Fibroblast of lung (primary cell): ENCODE data around the gene SPAG9. TPM values are rescaled to one million over a fixed set of nuclear protein-coding genes. Genes with fewer than 3 reads are reported as not detected.

Experiments
- DNase-seq, 2 donors: peaks; one replicate each; pipeline versions ENCODE4 v3.0.0 to v3.0.0-alpha.2; 2010; ENCODE audit warnings: low read depth in 2 of 2
- H2AFZ ChIP-seq: 2 replicates; pipeline ENCODE4 v1.5.1; 2012; ENCODE audit warnings: low read length, control low read depth, inconsistent platforms
- H3K27ac ChIP-seq: 2 replicates; pipeline ENCODE4 v1.5.1; 2011; ENCODE audit warnings: low read length, control low read depth; ENCODE audit not compliant: insufficient read depth
- H3K27me3 ChIP-seq: 2 replicates; pipeline ENCODE4 v1.5.1; 2011; ENCODE audit warnings: mild to moderate bottlenecking, low read length; ENCODE audit not compliant: control insufficient read depth, insufficient read depth
- H3K36me3 ChIP-seq: 2 replicates; pipeline ENCODE4 v1.5.1; 2011; ENCODE audit warnings: low read length; ENCODE audit not compliant: control insufficient read depth, insufficient read depth
- H3K4me1 ChIP-seq: 2 replicates; pipeline ENCODE4 v1.5.1; 2011; ENCODE audit warnings: low read length; ENCODE audit not compliant: control insufficient read depth, insufficient read depth; ENCODE audit errors: extremely low read depth
- H3K4me2 ChIP-seq: 2 replicates; pipeline ENCODE4 v1.5.1; 2011; ENCODE audit warnings: low read length, control low read depth; ENCODE audit not compliant: insufficient read depth; ENCODE audit errors: extremely low read depth
- H3K4me3 ChIP-seq, 4 experiments: fragments of 200-600 bp in 1 of 4; sonication (generic) in 1 of 4; replicated peaks in 1 of 4; 2 replicates each; pipeline ENCODE4 v1.5.1; 2011 to 2016; ENCODE audit warnings: low read length in 4 of 4, low read depth in 3 of 4, mild to moderate bottlenecking in 3 of 4, control low read depth in 2 of 4, inconsistent platforms in 1 of 4, mixed read lengths in 1 of 4; ENCODE audit not compliant: insufficient read depth in 1 of 4; ENCODE audit errors: control extremely low read depth in 1 of 4
- H3K79me2 ChIP-seq: 2 replicates; pipeline ENCODE4 v1.5.1; 2012; ENCODE audit warnings: mild to moderate bottlenecking, low read length, inconsistent platforms; ENCODE audit not compliant: control insufficient read depth, insufficient read depth
- H3K9ac ChIP-seq: 2 replicates; pipeline ENCODE4 v1.5.1; 2011; ENCODE audit warnings: mild to moderate bottlenecking, low read length, control low read depth; ENCODE audit not compliant: insufficient read depth
- H3K9me3 ChIP-seq: 2 replicates; pipeline ENCODE4 v1.5.1; 2012; ENCODE audit warnings: low read depth, low read length; ENCODE audit not compliant: control insufficient read depth, insufficient read depth
- H4K20me1 ChIP-seq: 2 replicates; pipeline ENCODE4 v1.5.1; 2011; ENCODE audit warnings: low read length; ENCODE audit not compliant: control insufficient read depth, insufficient read depth; ENCODE audit errors: extremely low read depth
- CTCF ChIP-seq, 2 donors: IDR thresholded peaks in 1 of 2; conservative IDR thresholded peaks in 1 of 2; 1 replicate in 1 of 2; 2 replicates in 1 of 2; pipeline ENCODE4 v1.5.1; 2011 to 2012; ENCODE audit warnings: low read length in 2 of 2, control low read depth in 1 of 2, inconsistent platforms in 1 of 2, low read depth in 1 of 2, mild to moderate bottlenecking in 1 of 2
- EZH2 ChIP-seq: IDR thresholded peaks from 2 replicates; pipeline ENCODE4 v1.5.1; 2012; ENCODE audit warnings: low read length, control low read depth, mild to moderate bottlenecking; ENCODE audit errors: missing control alignments
- polyA plus RNA-seq, 2 donors: library from polyadenylated mRNA; depleted of rRNA in 1 of 2; stranded (reverse) in 1 of 2; unstranded in 1 of 2; fragments of >200 nt; gene quantifications; 2 replicates each; pipeline ENCODE4 v1.2.1, GENCODE V29; 2011 to 2012; ENCODE audit warnings: missing spikeins in 1 of 2
- total RNA-seq: library from RNA; depleted of rRNA; stranded (reverse); fragments of >200 nt; gene quantifications from 2 replicates; pipeline ENCODE4 v1.2.1, GENCODE V29; 2014

Gene SPAG9
- total and polyA plus RNA-seq, 2 donors (not counting 1 experiment from before 2014, with no cell fraction given) = 49.8 to 126 TPM

DNA sequence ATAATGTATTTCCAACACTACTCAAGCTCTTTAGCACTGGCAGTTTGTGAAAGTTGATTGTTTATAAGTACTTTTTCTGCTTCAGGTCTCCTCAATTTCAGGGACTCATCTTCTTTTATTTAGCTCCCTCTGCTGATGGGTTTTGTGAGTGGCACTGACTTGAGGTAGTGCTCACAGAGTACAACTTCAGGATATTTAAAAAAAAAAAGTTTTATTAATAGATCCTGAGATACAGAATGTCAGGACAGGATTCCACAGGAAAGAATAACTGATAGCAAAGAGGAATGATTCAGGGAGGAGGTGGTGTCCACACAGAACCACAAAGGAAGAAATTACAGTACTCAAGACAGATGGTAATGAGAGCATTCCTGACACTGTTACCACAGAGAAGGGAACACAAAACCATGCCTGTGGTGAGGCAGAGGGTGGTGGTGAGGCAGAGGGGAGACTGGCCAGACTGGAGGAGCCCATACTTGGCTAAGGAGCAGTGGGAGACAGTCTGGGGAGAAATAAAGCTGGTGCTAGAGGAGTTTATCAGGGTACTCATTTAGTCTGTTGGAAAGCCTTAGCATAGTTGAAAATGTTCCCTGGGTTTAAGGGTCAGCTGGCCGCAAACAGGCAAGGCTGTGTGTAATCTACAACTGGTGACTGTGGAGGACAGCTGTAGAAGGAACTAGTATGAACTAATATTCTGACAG lies 63.7 kb downstream of the SPAG9 start:
- H3K27ac ChIP-seq = peak overlapping the region; percentile 58
- peak overlapping the region in 1 of 4 experiments; percentile 8 for H3K4me3 ChIP-seq
- peak overlapping the region; percentile 47 for H3K4me2 ChIP-seq
- DNase-seq = peak; percentile 85 to 99
- peaks cover 11% of the 10 kb centered on the region for H3K4me1 ChIP-seq
- H3K9me3 ChIP-seq = no peaks in the 10 kb centered on the region
- no peaks in the 10 kb centered on the region for H4K20me1 ChIP-seq
- TF ChIP-seq EZH2 (no peak), CTCF (conservative IDR thresholded peaks at IDR 0.05 in 1 of 2, IDR thresholded peaks at IDR 0.05 in 1 of 2; ENCODE audit: low read depth in 1 of 2, low read length in 2 of 2) (peak; percentile 65 to 74)
- H2AFZ ChIP-seq = no peak overlapping the region
- H3K79me2 ChIP-seq = peaks cover 17% of the 10 kb centered on the region
- no peaks in the 10 kb centered on the region for H3K27me3 ChIP-seq
- no peaks in the 10 kb centered on the region for H3K36me3 ChIP-seq
- no peak overlapping the region for H3K9ac ChIP-seq

GRCh38 chr17:51054748-51055147 lies 65.9 kb downstream of the SPAG9 start:
- no peaks in the 10 kb centered on the region for H3K36me3 ChIP-seq
- no peaks in the 10 kb centered on the region for H4K20me1 ChIP-seq
- H3K27ac ChIP-seq = no peak overlapping the region
- no peak overlapping the region for H2AFZ ChIP-seq
- peaks cover 11% of the 10 kb centered on the region for H3K4me1 ChIP-seq
- no peaks in the 10 kb centered on the region for H3K9me3 ChIP-seq
- TF ChIP-seq CTCF (conservative IDR thresholded peaks at IDR 0.05 in 1 of 2, IDR thresholded peaks at IDR 0.05 in 1 of 2; ENCODE audit: low read depth in 1 of 2, low read length in 2 of 2) (no peak), EZH2 (no peak)
- H3K4me3 ChIP-seq = no peak overlapping the region
- no peak overlapping the region for H3K9ac ChIP-seq
- no peaks in the 10 kb centered on the region for H3K27me3 ChIP-seq
- no peak for DNase-seq
- no peak overlapping the region for H3K4me2 ChIP-seq
- peaks cover 17% of the 10 kb centered on the region for H3K79me2 ChIP-seq

- peaks cover 4% of the 10 kb centered on the region for H3K79me2 ChIP-seq
Observed at GRCh38 chr17:51052235-51052634, 68.4 kb downstream of the SPAG9 start.

More at GRCh38 chr17:51052235-51052634, 68.4 kb downstream of the SPAG9 start:
- Histone ChIP-seq H3K4me1 (peaks cover 7% of the 10 kb centered on the region), H3K9ac (no peak overlapping the region), H3K9me3 (no peaks in the 10 kb centered on the region), H3K4me3 (no peak overlapping the region), H3K4me2 (no peak overlapping the region), H4K20me1 (no peaks in the 10 kb centered on the region), H3K27ac (no peak overlapping the region), H3K36me3 (no peaks in the 10 kb centered on the region), H2AFZ (no peak overlapping the region), H3K27me3 (no peaks in the 10 kb centered on the region)
- DNase-seq = no peak
- TF ChIP-seq EZH2 = no peak
- TF ChIP-seq CTCF (conservative IDR thresholded peaks at IDR 0.05 in 1 of 2, IDR thresholded peaks at IDR 0.05 in 1 of 2; ENCODE audit: low read depth in 1 of 2, low read length in 2 of 2) = no peak
